ENCODE results near the gene CD5L. TPM values are rescaled to one million over a fixed set of nuclear protein-coding genes. Genes with fewer than 3 reads are reported as not detected.
A peak's percentile ranks its signal among the peaks of the same experiment; 100 is the strongest.

CD5L gene
- total and polyA plus RNA-seq, 10 donors: 16.8 to 892 (median 373) TPM

GRCh38 chr1:157803851-157804250, 37.8 kb downstream of the CD5L start:
- Histone ChIP-seq H3K36me3 (peaks cover 0 to 42% (median 3%) of the 10 kb centered on the region in 6 donors), H3K27ac (peak overlapping the region in 3 of 8 donors; percentile 33 to 65 (median 63)), H3K4me1 (peaks cover 4 to 63% (median 33%) of the 10 kb centered on the region in 6 donors), H3K27me3 (replicated peaks in 1 of 7) (no peaks in the 10 kb centered on the region), H3K4me3 (no peak overlapping the region), H3K9me3 (no peaks in the 10 kb centered on the region)
- intact Hi-C loops (cut with DNase I; ENCODE audit: low total_unique reads): no loop called here
- TF ChIP-seq CTCF (IDR thresholded peaks at IDR 0.05 in 8 of 11, conservative IDR thresholded peaks at IDR 0.05 in 3 of 11) (no peak), POLR2AphosphoS5 (IDR thresholded peaks at IDR 0.05) (peak in 1 of 3 donors; percentile 36)
- 71 to 82% (median 74%) methylated on average over 7 of the region's 7 CpGs for WGBS, 5 donors
- no peak for DNase-seq

GRCh38 chr1:157799996-157800395, 41.6 kb downstream of the CD5L start:
- Histone ChIP-seq H3K9me3 (peaks cover 0 to 2% (median under 1%) of the 10 kb centered on the region in 8 donors), H3K27ac (no peak overlapping the region), H3K36me3 (peaks cover 0 to 64% (median 8%) of the 10 kb centered on the region in 6 donors), H3K4me1 (peaks cover 0 to 37% (median 16%) of the 10 kb centered on the region in 6 donors), H3K27me3 (replicated peaks in 1 of 7) (no peaks in the 10 kb centered on the region), H3K4me3 (no peak overlapping the region)
- DNase-seq: no peak
- no peak for TF ChIP-seq POLR2A (IDR thresholded peaks at IDR 0.05)
- TF ChIP-seq POLR2AphosphoS5 (IDR thresholded peaks at IDR 0.05): no peak
- no peak for TF ChIP-seq CTCF (IDR thresholded peaks at IDR 0.05 in 8 of 11, conservative IDR thresholded peaks at IDR 0.05 in 3 of 11)
- intact Hi-C loops (cut with DNase I; ENCODE audit: low total_unique reads): no loop called here
- 58 to 80% (median 71%) methylated on average over 1 of the region's 1 CpG for WGBS, 5 donors

GRCh38 chr1:157798211-157798610, 43.4 kb downstream of the CD5L start:
- H3K36me3 ChIP-seq: peaks cover 0 to 73% (median 11%) of the 10 kb centered on the region in 6 donors
- 61 to 84% (median 81%) methylated on average over 5 of the region's 5 CpGs for WGBS, 5 donors
- H3K27me3 ChIP-seq (replicated peaks in 1 of 7): no peaks in the 10 kb centered on the region
- peaks cover 0 to 19% (median 2%) of the 10 kb centered on the region in 6 donors for H3K4me1 ChIP-seq
- H3K4me3 ChIP-seq: no peak overlapping the region
- DNase-seq: no peak
- TF ChIP-seq POLR2AphosphoS5 (IDR thresholded peaks at IDR 0.05): peak in 1 of 3 donors; percentile 27
- TF ChIP-seq CTCF (IDR thresholded peaks at IDR 0.05 in 8 of 11, conservative IDR thresholded peaks at IDR 0.05 in 3 of 11): no peak
- TF ChIP-seq POLR2A (IDR thresholded peaks at IDR 0.05): no peak
- peaks cover 1 to 20% (median 16%) of the 10 kb centered on the region in 8 donors for H3K9me3 ChIP-seq
- peak overlapping the region in 1 of 8 donors; percentile 47 for H3K27ac ChIP-seq
- intact Hi-C loops (cut with DNase I; ENCODE audit: low total_unique reads): no loop called here

GRCh38 chr1:157785248-157785647, 56.4 kb downstream of the CD5L start:
- no peak overlapping the region for H3K4me3 ChIP-seq
- no peak for TF ChIP-seq CTCF (IDR thresholded peaks at IDR 0.05 in 8 of 11, conservative IDR thresholded peaks at IDR 0.05 in 3 of 11)
- no peak for TF ChIP-seq POLR2AphosphoS5 (IDR thresholded peaks at IDR 0.05)
- no peak for TF ChIP-seq POLR2A (IDR thresholded peaks at IDR 0.05)

More at GRCh38 chr1:157785248-157785647, 56.4 kb downstream of the CD5L start:
- no peaks in the 10 kb centered on the region for H3K36me3 ChIP-seq
- no peak for DNase-seq
- intact Hi-C loops (cut with DNase I; ENCODE audit: low total_unique reads): no loop called here
- peak overlapping the region in 3 of 8 donors; percentile 14 to 38 (median 34) for H3K27ac ChIP-seq
- peaks cover 0 to 3% (median 0%) of the 10 kb centered on the region in 8 donors for H3K9me3 ChIP-seq
- H3K27me3 ChIP-seq (replicated peaks in 1 of 7): no peaks in the 10 kb centered on the region
- peaks cover 4 to 62% (median 40%) of the 10 kb centered on the region in 6 donors for H3K4me1 ChIP-seq
- WGBS, 5 donors: 4 to 27% (median 14%) methylated on average over 1 of the region's 1 CpG

Measured in spleen (tissue), 11 donors.